SH-SY5Y (cell line): ENCODE measurements around the gene NOTCH2.

ENCODE experiments used
- GATA2 ChIP-seq: IDR thresholded peaks from 2 replicates; pipeline ENCODE4 v1.6.1; 2011; ENCODE audit warnings: mild to moderate bottlenecking, low read depth, low read length
- GATA3 ChIP-seq: IDR thresholded peaks from 2 replicates; pipeline ENCODE4 v1.6.1; 2011; ENCODE audit warnings: low read depth, mild to moderate bottlenecking, low read length, moderate library complexity

NOTCH2 gene

GRCh38 chr1:119968068-119968492, 101.4 kb downstream of the NOTCH2 start:
- TF ChIP-seq GATA2, result no peak
- TF ChIP-seq GATA3, result no peak

- TF ChIP-seq GATA3 (no peak), GATA2 (no peak)
Measured at GRCh38 chr1:119966681-119967080, 102.8 kb downstream of the NOTCH2 start.

- TF ChIP-seq GATA2 (no peak), GATA3 (no peak)
Measured at GRCh38 chr1:119966020-119966419, 103.4 kb downstream of the NOTCH2 start.

GRCh38 chr1:119964673-119965363, 104.6 kb downstream of the NOTCH2 start:
- TF ChIP-seq GATA3 (no peak), GATA2 (no peak)

GRCh38 chr1:119962296-119962968, 107.0 kb downstream of the NOTCH2 start:
- no peak for TF ChIP-seq GATA3
- TF ChIP-seq GATA2, result no peak

- TF ChIP-seq GATA2 (no peak), GATA3 (no peak)
Measured at GRCh38 chr1:119960501-119960900, 109.0 kb downstream of the NOTCH2 start.

- TF ChIP-seq GATA2 (no peak), GATA3 (no peak)
Measured at GRCh38 chr1:119959268-119960220, 109.9 kb downstream of the NOTCH2 start.

- TF ChIP-seq GATA2, result no peak
- TF ChIP-seq GATA3, result no peak
Measured at GRCh38 chr1:119958223-119958622, 111.2 kb downstream of the NOTCH2 start.

- TF ChIP-seq GATA3 (no peak), GATA2 (no peak)
Measured at GRCh38 chr1:119956306-119956705, 113.2 kb downstream of the NOTCH2 start.

GRCh38 chr1:119954476-119955422, 114.7 kb downstream of the NOTCH2 start:
- no peak for TF ChIP-seq GATA3
- no peak for TF ChIP-seq GATA2

GRCh38 chr1:119953266-119953998, 116.0 kb downstream of the NOTCH2 start:
- TF ChIP-seq GATA3 (no peak), GATA2 (no peak)

- TF ChIP-seq GATA2 (no peak), GATA3 (no peak)
Measured at GRCh38 chr1:119952496-119952895, 117.0 kb downstream of the NOTCH2 start.
